ENCODE results near the gene SPRR2A.

SPRR2A gene

DNA sequence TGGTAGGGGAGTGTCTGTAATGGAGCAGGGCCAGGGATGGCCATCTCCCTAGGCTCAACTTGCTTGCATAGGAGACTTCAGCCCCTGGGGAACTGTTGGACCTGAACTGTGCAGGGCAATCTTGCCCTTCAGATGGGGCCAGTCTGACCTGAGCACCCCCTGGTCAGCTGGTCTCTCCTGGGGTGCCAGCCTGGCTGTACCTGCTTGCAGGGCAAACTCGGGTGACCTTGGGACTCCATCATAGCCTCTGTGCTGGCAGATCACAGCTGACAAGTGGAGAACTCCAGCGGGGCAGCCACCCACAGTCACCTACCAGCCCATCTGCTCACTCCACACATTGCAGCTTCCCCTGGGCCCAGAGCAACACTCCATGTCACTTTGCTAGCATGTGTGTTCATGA lies 8.1 kb downstream of the SPRR2A start:
- Histone ChIP-seq H3K9me3 (ENCODE audit: control insufficient read depth, insufficient read depth, low read length) (no peaks in the 10 kb centered on the region), H3K27me3 (ENCODE audit: control insufficient read depth, low read length) (no peaks in the 10 kb centered on the region), H3K9me2 (replicated peaks; ENCODE audit: control insufficient read depth, low read length) (no peaks in the 10 kb centered on the region)

DNA sequence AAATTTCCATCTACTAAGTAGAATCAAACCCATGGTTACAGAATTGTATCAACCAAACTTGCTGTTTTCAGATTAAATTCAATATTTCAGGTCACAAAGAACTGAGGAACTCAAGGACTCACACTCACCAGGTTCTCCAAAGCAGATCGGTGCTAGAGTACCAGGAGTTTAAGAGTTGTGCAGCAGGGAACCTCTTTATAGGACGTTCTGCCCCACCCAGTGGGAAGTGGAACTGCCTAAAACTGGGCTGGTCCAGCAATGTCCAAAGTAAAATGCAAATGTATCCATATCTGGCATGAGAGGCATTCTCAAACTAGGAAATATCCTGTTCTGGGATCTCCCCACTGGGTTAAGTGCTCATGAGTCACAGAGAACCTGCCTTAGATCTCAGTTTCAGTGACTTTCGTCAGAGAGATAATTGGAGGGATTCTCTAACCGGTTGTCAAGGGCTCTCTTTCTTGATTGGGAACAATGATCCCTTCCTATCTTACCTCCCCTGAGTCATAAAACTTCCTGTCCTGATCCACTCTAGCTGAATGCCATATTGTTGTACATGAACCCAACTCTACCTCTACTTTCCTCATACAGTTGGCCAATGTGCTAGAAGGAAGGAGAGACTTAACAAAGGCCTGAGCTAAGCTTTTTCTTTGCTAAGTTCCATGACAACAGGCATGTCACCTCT lies 16.2 kb downstream of the SPRR2A start, which contains the start of gene SPRR2D:
SPRR2D (minus strand) TSS at position 171 of the 682 bp plus-strand sequence. CDS start 774 bp downstream, outside the sequence.
- Histone ChIP-seq H3K4me2 (ENCODE audit: low read length) (no peak within 1 kb of the TSS), H3K4me1 (ENCODE audit: control insufficient read depth, low read length) (no peaks in the 10 kb centered on the region), H3K4me3 (ENCODE audit: low read length) (no peak within 1 kb of the TSS), H3K27ac (ENCODE audit: low read depth, low read length) (no peak within 1 kb of the TSS), H4K20me1 (ENCODE audit: control insufficient read depth, insufficient read depth, low read depth, low read length) (no peaks in the 10 kb centered on the region), H3K36me3 (ENCODE audit: control insufficient read depth, low read length) (no peaks in the 10 kb centered on the region), H3F3A (ENCODE audit: control insufficient read depth, insufficient read depth) (no peaks in the 10 kb centered on the region), H3K9me3 (ENCODE audit: control insufficient read depth, insufficient read depth, low read length) (no peaks in the 10 kb centered on the region), H3K27me3 (ENCODE audit: control insufficient read depth, low read length) (0 out of 2 replicates have a peak, but pooled peaks cover 2% of the 10 kb centered on the region), H3K79me2 (ENCODE audit: control insufficient read depth, low read length) (no peaks in the 10 kb centered on the region), H3K9me2 (replicated peaks; ENCODE audit: control insufficient read depth, low read length) (no peaks in the 10 kb centered on the region)
- no peak for TF ChIP-seq EZH2phosphoT487 (IDR thresholded peaks at IDR 0.05; ENCODE audit: borderline replicate concordance, low read length)
- TF ChIP-seq, protein P1, sequence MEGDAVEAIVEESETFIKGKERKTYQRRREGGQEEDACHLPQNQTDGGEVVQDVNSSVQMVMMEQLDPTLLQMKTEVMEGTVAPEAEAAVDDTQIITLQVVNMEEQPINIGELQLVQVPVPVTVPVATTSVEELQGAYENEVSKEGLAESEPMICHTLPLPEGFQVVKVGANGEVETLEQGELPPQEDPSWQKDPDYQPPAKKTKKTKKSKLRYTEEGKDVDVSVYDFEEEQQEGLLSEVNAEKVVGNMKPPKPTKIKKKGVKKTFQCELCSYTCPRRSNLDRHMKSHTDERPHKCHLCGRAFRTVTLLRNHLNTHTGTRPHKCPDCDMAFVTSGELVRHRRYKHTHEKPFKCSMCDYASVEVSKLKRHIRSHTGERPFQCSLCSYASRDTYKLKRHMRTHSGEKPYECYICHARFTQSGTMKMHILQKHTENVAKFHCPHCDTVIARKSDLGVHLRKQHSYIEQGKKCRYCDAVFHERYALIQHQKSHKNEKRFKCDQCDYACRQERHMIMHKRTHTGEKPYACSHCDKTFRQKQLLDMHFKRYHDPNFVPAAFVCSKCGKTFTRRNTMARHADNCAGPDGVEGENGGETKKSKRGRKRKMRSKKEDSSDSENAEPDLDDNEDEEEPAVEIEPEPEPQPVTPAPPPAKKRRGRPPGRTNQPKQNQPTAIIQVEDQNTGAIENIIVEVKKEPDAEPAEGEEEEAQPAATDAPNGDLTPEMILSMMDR (IDR thresholded peaks at IDR 0.05; ENCODE audit: low read depth, low read length, poor library complexity, severe bottlenecking): no peak

More for the DNA sequence above, 8.1 kb downstream of the SPRR2A start:
- no peaks in the 10 kb centered on the region for H3F3A ChIP-seq (ENCODE audit: control insufficient read depth, insufficient read depth)
- H3K27ac ChIP-seq (ENCODE audit: low read depth, low read length): no peak overlapping the region
- no peak overlapping the region for H3K4me2 ChIP-seq (ENCODE audit: low read length)
- no peaks in the 10 kb centered on the region for H4K20me1 ChIP-seq (ENCODE audit: control insufficient read depth, insufficient read depth, low read depth, low read length)
- no peak overlapping the region for H3K4me3 ChIP-seq (ENCODE audit: low read length)
- H3K36me3 ChIP-seq (ENCODE audit: control insufficient read depth, low read length): no peaks in the 10 kb centered on the region
- H3K4me1 ChIP-seq (ENCODE audit: control insufficient read depth, low read length): no peaks in the 10 kb centered on the region
- TF ChIP-seq EZH2phosphoT487 (IDR thresholded peaks at IDR 0.05; ENCODE audit: borderline replicate concordance, low read length): no peak
- TF ChIP-seq, protein P1 (IDR thresholded peaks at IDR 0.05; ENCODE audit: low read depth, low read length, poor library complexity, severe bottlenecking): no peak
- no peaks in the 10 kb centered on the region for H3K79me2 ChIP-seq (ENCODE audit: control insufficient read depth, low read length)

DNA sequence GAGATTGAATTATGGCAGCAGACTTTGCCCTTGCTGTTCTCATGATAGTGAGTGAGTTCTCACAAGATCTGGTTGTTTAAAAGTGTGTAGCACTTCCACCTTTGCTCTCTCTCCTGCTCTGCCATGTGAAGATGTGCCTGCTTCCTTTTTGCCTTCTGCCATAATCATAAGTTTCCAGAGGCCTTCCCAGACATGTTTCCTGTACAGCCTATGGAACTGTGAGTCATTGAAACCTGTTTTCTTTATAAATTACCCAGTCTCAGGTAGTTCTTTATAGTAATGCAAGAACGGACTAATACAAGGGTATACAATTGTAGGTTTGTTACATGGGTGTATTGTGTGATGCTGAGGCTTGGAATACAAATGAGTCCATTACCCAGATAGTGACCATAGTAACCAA lies 22.1 kb downstream of the SPRR2A start:
- H3F3A ChIP-seq (ENCODE audit: control insufficient read depth, insufficient read depth): no peaks in the 10 kb centered on the region
- no peaks in the 10 kb centered on the region for H3K4me1 ChIP-seq (ENCODE audit: control insufficient read depth, low read length)
- H3K27me3 ChIP-seq (ENCODE audit: control insufficient read depth, low read length): no peaks in the 10 kb centered on the region
- TF ChIP-seq, protein P1 (IDR thresholded peaks at IDR 0.05; ENCODE audit: low read depth, low read length, poor library complexity, severe bottlenecking): no peak
- no peak for TF ChIP-seq EZH2phosphoT487 (IDR thresholded peaks at IDR 0.05; ENCODE audit: borderline replicate concordance, low read length)
- no peaks in the 10 kb centered on the region for H3K9me2 ChIP-seq (replicated peaks; ENCODE audit: control insufficient read depth, low read length)
- no peaks in the 10 kb centered on the region for H4K20me1 ChIP-seq (ENCODE audit: control insufficient read depth, insufficient read depth, low read depth, low read length)
- no peaks in the 10 kb centered on the region for H3K9me3 ChIP-seq (ENCODE audit: control insufficient read depth, insufficient read depth, low read length)
- H3K4me3 ChIP-seq (ENCODE audit: low read length): no peak overlapping the region
- no peak overlapping the region for H3K4me2 ChIP-seq (ENCODE audit: low read length)
- no peaks in the 10 kb centered on the region for H3K36me3 ChIP-seq (ENCODE audit: control insufficient read depth, low read length)
- no peaks in the 10 kb centered on the region for H3K79me2 ChIP-seq (ENCODE audit: control insufficient read depth, low read length)
- H3K27ac ChIP-seq (ENCODE audit: low read depth, low read length): no peak overlapping the region

All from DOHH2 (cell line).